ENCODE results near the gene SPC24. TPM values are rescaled to one million over a fixed set of nuclear protein-coding genes. Genes with fewer than 3 reads are reported as not detected.
"Not testable (repeated sequence)": the region's sequence is repeated elsewhere in the genome, so short reads cannot be mapped to it uniquely, and the experiment has no call there.

The SPC24 gene
- total RNA-seq, 1 experiment from 2014 or later = 50.6 TPM

- ATAC-seq; H3K4me1 ChIP-seq (ENCODE audit: control insufficient read depth, insufficient read depth, low read length); BruUV-seq (replicated peaks); H3K9me3 ChIP-seq (ENCODE audit: control insufficient read depth, insufficient read depth, low read depth, low read length); H3K4me3 ChIP-seq (ENCODE audit: low read depth in 2 of 2, low read length in 2 of 2); H3K27ac ChIP-seq (ENCODE audit: low read length); DNase-seq (ENCODE audit: low read depth, low spot score); POLR2A ChIA-PET; in situ Hi-C loops (cut with HindIII; ENCODE audit: low pct_unique_long_range_greater_than_20kb, low sequenced_read_pairs); H3K27me3 ChIP-seq (ENCODE audit: control insufficient read depth, insufficient read depth, low read length); H3K36me3 ChIP-seq (ENCODE audit: control insufficient read depth, insufficient read depth, low read length): not testable (repeated sequence)
- intact Hi-C loops (cut with micrococcal nuclease; ENCODE audit: unreplicated experiment) = loop anchor here (10.0 kb wide), 1 partner anchor 89 kb away; no protein-coding TSS in a partner anchor
- CTCF ChIA-PET = interaction anchor here (0.6 kb wide), 1 partner anchor 51 kb away, joined by 8 read pairs; no protein-coding TSS in a partner anchor
Observed at GRCh38 chr19:11124157-11124556, 31.4 kb downstream of the SPC24 start.

- H3K27me3 ChIP-seq (ENCODE audit: control insufficient read depth, insufficient read depth, low read length) = no peaks in the 10 kb centered on the region
- intact Hi-C loops (cut with micrococcal nuclease; ENCODE audit: unreplicated experiment) (loop anchor here (10.0 kb wide), 1 partner anchor 88 kb away; no protein-coding TSS in a partner anchor), in situ Hi-C loops (cut with HindIII; ENCODE audit: low pct_unique_long_range_greater_than_20kb, low sequenced_read_pairs) (no loop called here)
- H3K9me3 ChIP-seq (ENCODE audit: control insufficient read depth, insufficient read depth, low read depth, low read length) = no peaks in the 10 kb centered on the region
- DNase-seq (ENCODE audit: low read depth, low spot score) (no peak), ATAC-seq (no peak)
- no peak overlapping the region for H3K27ac ChIP-seq (ENCODE audit: low read length)
- POLR2A ChIA-PET = no interaction called here
- CTCF ChIA-PET = no interaction called here
- TF ChIP-seq CTCF (IDR thresholded peaks at IDR 0.05) (no peak), TCF7L2 (IDR thresholded peaks at IDR 0.05; ENCODE audit: low read depth, low read length) (no peak), POLR2AphosphoS5 (IDR thresholded peaks at IDR 0.05; ENCODE audit: low read depth, low read length) (no peak), SIN3A (IDR thresholded peaks at IDR 0.05; ENCODE audit: borderline replicate concordance, insufficient read depth, low read depth, low read length) (no peak), REST (IDR thresholded peaks at IDR 0.05; ENCODE audit: insufficient read depth in 1 of 2, low read depth in 2 of 2, low read length in 1 of 2) (no peak)
- H3K4me3 ChIP-seq (ENCODE audit: low read depth in 2 of 2, low read length in 2 of 2) = no peak overlapping the region
- H3K4me1 ChIP-seq (ENCODE audit: control insufficient read depth, insufficient read depth, low read length) = no peaks in the 10 kb centered on the region
- peaks cover 6% of the 10 kb centered on the region for H3K36me3 ChIP-seq (ENCODE audit: control insufficient read depth, insufficient read depth, low read length)
- no TSS peak for BruUV-seq (replicated peaks)
Observed at GRCh38 chr19:11123114-11123513, 32.5 kb downstream of the SPC24 start.

GRCh38 chr19:11121963-11122362 is 33.6 kb downstream of the SPC24 start:
- H3K36me3 ChIP-seq (ENCODE audit: control insufficient read depth, insufficient read depth, low read length); POLR2A ChIA-PET; CTCF ChIA-PET; BruUV-seq (replicated peaks); H3K27me3 ChIP-seq (ENCODE audit: control insufficient read depth, insufficient read depth, low read length); H3K27ac ChIP-seq (ENCODE audit: low read length); H3K9me3 ChIP-seq (ENCODE audit: control insufficient read depth, insufficient read depth, low read depth, low read length); in situ Hi-C loops (cut with HindIII; ENCODE audit: low pct_unique_long_range_greater_than_20kb, low sequenced_read_pairs); DNase-seq (ENCODE audit: low read depth, low spot score); H3K4me3 ChIP-seq (ENCODE audit: low read depth in 2 of 2, low read length in 2 of 2); H3K4me1 ChIP-seq (ENCODE audit: control insufficient read depth, insufficient read depth, low read length); ATAC-seq: not testable (repeated sequence)
- intact Hi-C loops (cut with micrococcal nuclease; ENCODE audit: unreplicated experiment) = loop anchor here (10.0 kb wide), 1 partner anchor 87 kb away; no protein-coding TSS in a partner anchor

Data from Panc1 (cell line).